Measurements from ENCODE around the gene HTT.

- TF ChIP-seq CTCF (IDR thresholded peaks at IDR 0.05; ENCODE audit: low read depth, low read length, poor library complexity, severe bottlenecking) (no peak), EZH2phosphoT487 (IDR thresholded peaks at IDR 0.05; ENCODE audit: borderline replicate concordance, low read length) (no peak)
Measured at GRCh38 chr4:3041192-3042142, 33.0 kb upstream of the HTT start.
